Sigmoid colon (tissue), 7 donors: Measurements from ENCODE around the gene TSNAXIP1. TPM values are rescaled to one million over a fixed set of nuclear protein-coding genes. Genes with fewer than 3 reads are reported as not detected.

ENCODE experiments used
- DNase-seq: peaks from one replicate; pipeline ENCODE4 v3.0.0-alpha.2; 2019
- H3K27ac ChIP-seq, 4 donors: fragments of 200-600 bp; sonication (generic); one replicate each; pipeline ENCODE4 v1.5.1; 2016 to 2019; ENCODE audit warnings: mild to moderate bottlenecking in 1 of 4
- H3K27me3 ChIP-seq, 3 donors: fragments of 200-600 bp; sonication (generic); one replicate each; pipeline ENCODE4 v1.5.1; 2019; ENCODE audit warnings: mild to moderate bottlenecking in 1 of 3
- H3K36me3 ChIP-seq, 4 donors: fragments of 200-600 bp; sonication (generic); one replicate each; pipeline ENCODE4 v1.5.1; 2016 to 2019
- H3K4me1 ChIP-seq, 4 donors: fragments of 200-600 bp; sonication (generic); one replicate each; pipeline ENCODE4 v1.5.1; 2017 to 2019
- H3K4me3 ChIP-seq, 4 donors: fragments of 200-600 bp; sonication (generic); one replicate each; pipeline ENCODE4 v1.5.1; 2017 to 2019; ENCODE audit warnings: mild to moderate bottlenecking in 2 of 4, moderate library complexity in 1 of 4
- H3K9me3 ChIP-seq, 4 donors: fragments of 200-600 bp in 3 of 4; sonication (generic) in 3 of 4; one replicate each; pipeline versions ENCODE4 v1.5.1 to v1.6.1; 2013 to 2019
- EP300 ChIP-seq, 4 donors: sonication (generic); formaldehyde crosslinking; IDR thresholded peaks; one replicate each; pipeline ENCODE4 v1.6.1; 2017; ENCODE audit warnings: antibody characterized with exemption in 4 of 4
- POLR2A ChIP-seq, 2 donors: fragments of 450-650 bp; IDR thresholded peaks; one replicate each; pipeline ENCODE4 v1.6.1; 2016; ENCODE audit warnings: antibody characterized with exemption in 2 of 2, mild to moderate bottlenecking in 2 of 2, moderate library complexity in 2 of 2
- POLR2AphosphoS5 ChIP-seq, 4 donors: sonication (generic); formaldehyde crosslinking; IDR thresholded peaks; one replicate each; pipeline ENCODE4 v1.6.1; 2017; ENCODE audit warnings: antibody characterized with exemption in 4 of 4
- WGBS, 2 donors: extraction: QIAGEN DNeasy Blood & Tissue Kit; methylation state at CpG; one replicate each; pipeline ENCODE4 v1.1.7; 2013; 5-methylcytosine and 5-hydroxymethylcytosine counted together
- intact Hi-C: fragments of 100-400 bp; cut with DNase I; formaldehyde crosslinking; loops from one replicate; pipeline ENCODE4 v1.15.1; 2023
- polyA plus RNA-seq, 3 donors: library from polyadenylated mRNA; stranded (reverse); fragments of 200-250 nt; gene quantifications; one replicate each; pipeline ENCODE4 v1.2.3, GENCODE V29; 2013
- total RNA-seq, 4 donors: library from RNA; depleted of rRNA; stranded (reverse); fragments of >200 nt; gene quantifications; one replicate each; pipeline ENCODE4 v1.1.0, GENCODE V29; 2016
- TF ChIP-seq, protein P1 (sequence below), 4 experiments: fragments of 450-650 bp in 3 of 4; fragments of 200-600 bp in 1 of 4; IDR thresholded peaks; one replicate each; pipeline ENCODE4 v1.5.1; 2016 to 2019; ENCODE audit warnings: antibody characterized with exemption in 4 of 4, mild to moderate bottlenecking in 3 of 4, moderate library complexity in 2 of 4
- donor health status: healthy with polysubstance abuse.
- donor health status: Bipolar disorder and iron deficiency.
- donor health status: healthy.

TSNAXIP1 gene
- total and polyA plus RNA-seq, 7 donors, result 0.60 to 2.9 (median 1.4) TPM; not detected in 1

DNA sequence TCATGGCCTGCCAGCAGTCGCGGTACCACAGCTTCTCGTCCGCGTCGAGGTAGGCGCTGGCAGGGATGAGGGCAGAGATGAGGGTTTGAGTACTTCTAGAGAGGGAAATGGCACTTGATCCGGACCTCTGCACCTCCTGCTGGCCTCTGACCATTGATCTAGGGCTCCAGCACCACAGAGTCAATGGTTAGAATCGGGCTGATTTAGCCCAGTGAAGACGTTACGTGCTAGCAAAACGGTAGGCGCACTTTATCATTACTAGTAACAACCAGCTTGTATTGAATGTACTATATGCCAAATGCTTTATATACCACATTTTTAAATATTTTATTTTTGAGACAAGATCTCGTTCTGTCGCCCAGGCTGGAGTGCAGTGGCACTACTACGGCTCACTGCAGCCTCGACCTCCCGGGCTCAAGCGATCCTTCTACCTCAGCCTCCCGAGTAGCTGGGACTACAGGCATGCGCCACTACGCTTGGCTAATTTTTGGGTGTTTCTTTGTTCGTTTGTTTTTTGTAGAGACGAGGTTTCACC lies 526 bp downstream of the TSNAXIP1 start:
- intact Hi-C loops, result loop anchor here (2.0 to 10.0 kb wide), 4 partner anchors 40 to 282 kb away; partner anchors contain the start of genes CENPT, DDX28, DUS2 and NUTF2
- no peak for TF ChIP-seq EP300 (IDR thresholded peaks at IDR 0.05)
- no peak for TF ChIP-seq POLR2A (IDR thresholded peaks at IDR 0.05)
- TF ChIP-seq, protein P1, sequence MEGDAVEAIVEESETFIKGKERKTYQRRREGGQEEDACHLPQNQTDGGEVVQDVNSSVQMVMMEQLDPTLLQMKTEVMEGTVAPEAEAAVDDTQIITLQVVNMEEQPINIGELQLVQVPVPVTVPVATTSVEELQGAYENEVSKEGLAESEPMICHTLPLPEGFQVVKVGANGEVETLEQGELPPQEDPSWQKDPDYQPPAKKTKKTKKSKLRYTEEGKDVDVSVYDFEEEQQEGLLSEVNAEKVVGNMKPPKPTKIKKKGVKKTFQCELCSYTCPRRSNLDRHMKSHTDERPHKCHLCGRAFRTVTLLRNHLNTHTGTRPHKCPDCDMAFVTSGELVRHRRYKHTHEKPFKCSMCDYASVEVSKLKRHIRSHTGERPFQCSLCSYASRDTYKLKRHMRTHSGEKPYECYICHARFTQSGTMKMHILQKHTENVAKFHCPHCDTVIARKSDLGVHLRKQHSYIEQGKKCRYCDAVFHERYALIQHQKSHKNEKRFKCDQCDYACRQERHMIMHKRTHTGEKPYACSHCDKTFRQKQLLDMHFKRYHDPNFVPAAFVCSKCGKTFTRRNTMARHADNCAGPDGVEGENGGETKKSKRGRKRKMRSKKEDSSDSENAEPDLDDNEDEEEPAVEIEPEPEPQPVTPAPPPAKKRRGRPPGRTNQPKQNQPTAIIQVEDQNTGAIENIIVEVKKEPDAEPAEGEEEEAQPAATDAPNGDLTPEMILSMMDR (IDR thresholded peaks at IDR 0.05), result no peak
- TF ChIP-seq POLR2AphosphoS5 (IDR thresholded peaks at IDR 0.05), result no peak
- peak overlapping the region; percentile 74 to 89 (median 82) for H3K27ac ChIP-seq
- no peak for DNase-seq
- peak overlapping the region; percentile 83 to 99 (median 96) for H3K4me3 ChIP-seq
- H3K9me3 ChIP-seq, result no peaks in the 10 kb centered on the region
- 32 to 33% methylated on average over 24 of the region's 24 CpGs for WGBS, 2 donors
- peaks cover 0 to 28% (median 21%) of the 10 kb centered on the region in 4 donors for H3K4me1 ChIP-seq
- H3K36me3 ChIP-seq, result peaks cover 0 to 12% (median 0%) of the 10 kb centered on the region in 4 donors
- H3K27me3 ChIP-seq, result no peaks in the 10 kb centered on the region

DNA sequence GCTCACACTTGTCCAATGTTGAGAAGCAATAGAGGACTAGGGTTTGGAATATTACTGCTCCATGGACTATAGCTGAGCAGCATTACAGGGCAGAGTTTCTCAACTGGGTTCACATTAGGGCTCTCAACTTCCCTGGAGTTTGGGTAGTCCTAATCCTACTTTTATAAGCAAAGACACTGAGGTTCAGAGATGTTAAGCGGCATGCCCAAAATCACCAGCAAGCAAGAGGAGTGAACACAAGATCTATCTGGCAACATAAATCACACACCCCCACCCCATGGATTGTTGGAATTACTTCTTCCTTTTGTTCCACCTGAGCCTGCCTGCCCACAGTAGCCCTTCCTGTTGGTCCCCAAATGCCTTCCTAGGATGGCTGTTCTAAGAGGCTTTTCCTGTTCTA lies 5.2 kb downstream of the TSNAXIP1 start:
- 96 to 97% methylated on average over 1 of the region's 1 CpG for WGBS, 2 donors
- H3K27ac ChIP-seq, result no peak overlapping the region
- no peaks in the 10 kb centered on the region for H3K27me3 ChIP-seq
- peaks cover 0 to 10% (median 8%) of the 10 kb centered on the region in 4 donors for H3K4me1 ChIP-seq
- TF ChIP-seq EP300 (IDR thresholded peaks at IDR 0.05) (no peak), POLR2AphosphoS5 (IDR thresholded peaks at IDR 0.05) (no peak), POLR2A (IDR thresholded peaks at IDR 0.05) (no peak)
- TF ChIP-seq, protein P1 (IDR thresholded peaks at IDR 0.05), result no peak
- H3K4me3 ChIP-seq, result no peak overlapping the region
- H3K36me3 ChIP-seq, result no peaks in the 10 kb centered on the region
- DNase-seq, result no peak
- H3K9me3 ChIP-seq, result no peaks in the 10 kb centered on the region
- intact Hi-C loops, result loop anchor here (10.0 kb wide), 1 partner anchor 413 kb away; no protein-coding TSS in a partner anchor

DNA sequence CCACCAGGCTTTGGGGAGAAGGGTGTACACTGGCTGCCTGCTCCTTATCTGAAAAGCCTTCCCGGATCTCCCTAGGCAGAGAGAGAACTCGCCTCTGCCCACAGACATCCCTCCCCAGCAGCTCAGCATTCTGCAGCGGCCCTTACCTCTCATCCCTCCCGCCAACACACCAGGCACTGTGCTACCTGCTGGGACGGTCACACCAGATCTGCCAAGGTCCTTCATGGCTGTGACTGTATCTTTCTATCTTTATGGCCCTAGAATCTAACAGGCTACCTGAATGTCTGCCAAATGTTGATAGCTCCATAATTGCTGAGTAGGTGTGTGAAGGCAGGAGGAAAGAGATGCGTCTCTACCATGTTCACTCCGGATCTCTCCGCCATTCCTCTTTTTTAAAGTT lies 7.9 kb downstream of the TSNAXIP1 start:
- H3K27me3 ChIP-seq, result no peaks in the 10 kb centered on the region
- WGBS, 2 donors, result 21 to 68% methylated on average over 8 of the region's 8 CpGs
- H3K36me3 ChIP-seq, result no peaks in the 10 kb centered on the region
- H3K4me1 ChIP-seq, result peaks cover 0 to 5% (median 4%) of the 10 kb centered on the region in 4 donors
- no peaks in the 10 kb centered on the region for H3K9me3 ChIP-seq
- intact Hi-C loops, result loop anchor here (10.0 kb wide), 1 partner anchor 410 kb away; no protein-coding TSS in a partner anchor
- TF ChIP-seq EP300 (IDR thresholded peaks at IDR 0.05), result no peak
- no peak for TF ChIP-seq POLR2A (IDR thresholded peaks at IDR 0.05)
- TF ChIP-seq, protein P1 (IDR thresholded peaks at IDR 0.05), result no peak
- no peak for TF ChIP-seq POLR2AphosphoS5 (IDR thresholded peaks at IDR 0.05)
- DNase-seq, result no peak
- H3K4me3 ChIP-seq, result no peak overlapping the region
- no peak overlapping the region for H3K27ac ChIP-seq

DNA sequence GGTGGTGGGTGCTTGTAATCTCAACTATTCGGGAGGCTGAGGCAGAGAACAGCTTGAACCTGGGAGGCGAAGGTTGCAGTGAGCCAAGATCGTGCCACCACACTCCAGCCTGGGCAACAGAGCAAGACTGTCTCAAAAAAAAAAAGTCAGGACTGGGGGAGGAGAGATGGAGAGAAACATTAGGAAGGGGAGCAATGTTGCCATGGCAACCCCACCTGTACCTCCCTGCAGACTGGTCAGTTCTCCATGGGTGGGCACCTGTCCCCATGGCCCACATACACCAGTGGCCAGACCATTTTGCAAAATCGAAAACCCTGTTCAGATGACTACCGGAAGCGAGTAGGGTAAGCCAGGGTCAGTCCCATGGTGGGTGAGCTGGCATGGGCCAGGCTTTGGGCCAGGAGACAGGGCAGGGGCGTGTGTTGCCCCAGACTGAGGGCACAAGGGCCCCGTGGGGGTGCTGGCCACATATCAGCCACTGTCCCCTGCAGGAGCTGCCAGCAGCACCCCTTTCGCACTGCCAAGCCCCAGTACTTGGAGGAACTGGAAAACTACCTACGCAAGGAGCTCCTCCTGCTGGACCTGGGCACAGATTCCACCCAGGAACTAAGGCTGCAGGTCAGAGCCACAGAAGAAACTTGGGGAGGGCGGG lies 14.0 kb downstream of the TSNAXIP1 start:
- Histone ChIP-seq H3K4me1 (peaks cover 0 to 5% (median 4%) of the 10 kb centered on the region in 4 donors), H3K27me3 (no peaks in the 10 kb centered on the region), H3K36me3 (no peaks in the 10 kb centered on the region), H3K9me3 (no peaks in the 10 kb centered on the region), H3K27ac (no peak overlapping the region), H3K4me3 (no peak overlapping the region)
- TF ChIP-seq, protein P1 (IDR thresholded peaks at IDR 0.05), result no peak
- TF ChIP-seq POLR2A (IDR thresholded peaks at IDR 0.05), result no peak
- TF ChIP-seq EP300 (IDR thresholded peaks at IDR 0.05), result no peak
- TF ChIP-seq POLR2AphosphoS5 (IDR thresholded peaks at IDR 0.05), result no peak
- WGBS, 2 donors, result 86 to 93% methylated on average over 11 of the region's 11 CpGs
- intact Hi-C loops, result no loop called here
- no peak for DNase-seq
